Muscle of arm (tissue), 12 donors: ENCODE measurements around the gene TNFRSF1A. TPM values are rescaled to one million over a fixed set of nuclear protein-coding genes. Genes with fewer than 3 reads are reported as not detected.
"Not testable (repeated sequence)": the region's sequence is repeated elsewhere in the genome, so short reads cannot be mapped to it uniquely, and the experiment has no call there.

ENCODE experiments used
- DNase-seq: peaks from one replicate; pipeline ENCODE4 v3.0.0-alpha.2; 2013
- polyA plus RNA-seq, 12 donors: library from polyadenylated mRNA; unstranded; fragments of 120-200 nt; gene quantifications; one replicate each; pipeline ENCODE4 v1.2.1, GENCODE V29; 2013; ENCODE audit not compliant: insufficient read length in 12 of 12

TNFRSF1A gene
- polyA plus RNA-seq, 12 donors, result 58.7 to 132 (median 70.6) TPM; not detected in 1

- DNase-seq, result no peak
Measured at GRCh38 chr12:6340032-6340638, 1.7 kb downstream of the TNFRSF1A start.

DNA sequence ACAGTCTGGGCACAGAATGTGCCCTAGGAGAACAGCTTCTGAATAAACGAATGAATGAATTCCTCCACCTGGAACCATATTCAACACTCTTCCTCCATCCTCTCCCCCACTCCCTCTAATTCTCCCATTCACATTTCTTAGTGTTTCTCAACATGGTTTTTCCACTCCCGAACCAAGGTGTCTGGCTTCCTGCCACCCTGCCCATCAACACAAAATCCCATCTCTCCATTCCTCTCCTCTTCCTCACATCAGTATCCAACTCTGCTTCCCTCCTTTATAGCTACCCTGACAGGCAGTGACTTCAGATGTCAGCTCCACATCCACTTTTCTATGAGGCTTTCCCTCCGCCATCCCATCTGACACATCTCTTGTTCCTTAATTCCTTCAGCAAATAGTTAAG, 2.9 kb downstream of the TNFRSF1A start:
- DNase-seq, result no peak

GRCh38 chr12:6338536-6338935, 3.3 kb downstream of the TNFRSF1A start:
- not testable (repeated sequence) for DNase-seq

DNA sequence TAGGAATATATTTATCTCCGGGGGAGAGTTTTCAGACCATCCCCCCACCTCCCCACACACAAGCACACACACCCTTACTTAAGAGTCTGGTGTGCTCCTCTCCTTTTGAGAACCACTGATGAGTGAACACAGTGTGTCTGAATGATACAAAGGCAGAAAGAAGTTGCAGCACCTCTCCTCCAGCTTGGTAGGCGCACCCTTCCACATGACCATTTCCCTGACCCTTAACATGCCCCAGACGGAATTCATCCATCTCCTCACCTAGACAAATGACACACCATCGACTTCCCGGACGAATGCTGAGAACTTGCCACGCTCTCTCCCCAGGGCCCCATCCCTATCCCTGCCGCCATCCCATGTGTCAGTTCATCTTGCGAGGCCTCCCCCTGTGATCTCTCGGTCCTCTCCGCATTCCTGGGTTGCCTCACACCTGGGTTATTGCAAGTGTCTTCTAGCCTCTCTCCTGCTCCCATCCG, 3.9 kb downstream of the TNFRSF1A start:
- DNase-seq, result no peak

- DNase-seq, result no peak
Measured at GRCh38 chr12:6336889-6337853, 4.7 kb downstream of the TNFRSF1A start.

- peak; percentile 92 for DNase-seq
Measured at GRCh38 chr12:6336079-6336888, 5.6 kb downstream of the TNFRSF1A start.

- no peak for DNase-seq
Measured at GRCh38 chr12:6335451-6336078, 6.3 kb downstream of the TNFRSF1A start.

- DNase-seq, result no peak
Measured at GRCh38 chr12:6334940-6335450, 6.9 kb downstream of the TNFRSF1A start.

GRCh38 chr12:6334359-6334758, 7.5 kb downstream of the TNFRSF1A start:
- no peak for DNase-seq

DNA sequence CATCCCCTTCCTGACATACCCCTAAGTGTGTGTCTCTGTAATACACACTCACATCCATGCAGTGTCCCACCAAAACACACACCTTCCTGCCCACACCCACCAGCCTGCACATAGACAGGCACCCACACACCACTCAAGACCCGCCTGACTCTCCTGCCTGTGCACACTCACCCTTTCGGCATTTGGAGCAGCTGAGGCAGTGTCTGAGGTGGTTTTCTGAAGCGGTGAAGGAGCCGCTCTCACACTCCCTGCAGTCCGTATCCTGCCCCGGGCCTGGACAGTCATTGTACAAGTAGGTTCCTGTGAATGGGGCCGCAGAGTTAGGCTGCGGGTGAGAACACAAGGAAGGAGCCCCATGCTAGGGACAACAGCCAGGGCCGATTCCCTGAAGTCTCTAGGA, 8.3 kb downstream of the TNFRSF1A start:
- no peak for DNase-seq

DNA sequence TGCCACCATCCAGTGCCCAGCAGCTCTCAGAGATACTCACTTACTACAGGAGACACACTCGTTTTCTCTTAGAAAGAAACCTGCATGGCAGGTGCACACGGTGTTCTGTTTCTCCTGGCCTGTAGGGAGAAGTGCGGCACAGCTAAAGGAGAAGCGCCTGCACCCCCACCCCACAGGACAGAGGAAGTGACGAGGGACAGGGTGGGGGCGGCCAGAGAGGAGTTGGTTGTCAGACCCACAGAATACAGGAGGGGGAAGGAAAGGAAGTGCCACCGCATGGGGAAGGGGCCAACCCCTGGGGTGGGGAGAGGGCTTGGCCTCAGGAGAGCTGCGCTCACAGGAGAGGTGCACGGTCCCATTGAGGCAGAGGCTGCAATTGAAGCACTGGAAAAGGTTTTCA, 8.8 kb downstream of the TNFRSF1A start:
- DNase-seq, result no peak

DNA sequence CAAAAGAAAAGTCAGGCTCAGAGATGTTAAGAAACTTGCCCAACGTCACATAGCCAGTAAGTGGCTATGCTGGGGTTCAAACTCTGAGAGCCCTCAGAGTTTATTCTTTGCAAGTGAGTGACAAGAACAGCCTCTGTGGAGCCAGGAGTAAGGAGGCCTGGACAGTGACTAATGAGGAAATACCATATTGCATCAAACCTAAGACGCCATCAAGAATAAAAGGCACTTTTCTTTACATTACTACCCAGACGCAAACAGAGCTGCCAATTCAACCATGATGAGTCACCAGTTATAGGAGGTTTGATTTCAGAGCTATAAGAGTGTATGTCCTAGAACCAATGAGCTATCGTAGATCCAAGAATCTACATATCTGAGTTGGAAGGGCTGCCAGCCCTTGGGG, 9.4 kb downstream of the TNFRSF1A start:
- no peak for DNase-seq

GRCh38 chr12:6330999-6331714, 10.7 kb downstream of the TNFRSF1A start:
- DNase-seq, result no peak

DNA sequence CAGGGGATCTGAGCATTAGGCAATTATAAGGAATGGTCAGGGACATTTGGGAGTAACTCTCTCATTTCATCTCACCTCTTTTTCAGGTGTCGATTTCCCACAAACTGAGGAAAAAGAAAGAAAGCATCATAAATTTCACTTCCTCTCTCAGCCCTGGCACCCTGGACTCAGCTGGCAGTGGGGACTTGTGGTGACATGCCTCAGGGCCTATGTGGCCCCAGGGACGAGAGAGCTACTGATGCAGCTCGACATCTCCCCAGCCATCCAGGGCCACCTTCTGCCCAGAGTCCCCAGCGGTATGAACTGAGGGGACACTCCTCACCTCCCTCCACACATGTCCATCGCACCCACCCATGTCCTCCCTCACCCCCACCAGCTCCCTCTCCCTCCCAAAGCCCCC, 11.7 kb downstream of the TNFRSF1A start:
- no peak for DNase-seq

DNA sequence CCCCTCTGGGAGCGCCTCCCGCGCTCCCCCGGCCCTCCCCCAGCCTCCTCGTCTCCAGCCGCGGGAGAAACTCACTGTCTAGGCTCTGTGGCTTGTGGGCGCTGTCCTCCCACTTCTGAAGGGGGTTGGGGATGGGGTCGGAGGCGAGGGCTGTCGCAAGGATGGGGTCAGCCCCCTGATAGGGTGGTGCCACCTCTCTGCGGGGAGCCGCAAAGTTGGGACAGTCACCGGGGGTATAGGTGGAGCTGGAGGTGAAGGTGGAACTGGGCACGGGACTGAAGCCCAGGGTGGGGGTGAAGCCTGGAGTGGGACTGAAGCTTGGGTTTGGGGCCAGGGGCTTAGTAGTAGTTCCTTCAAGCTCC, 12.2 kb downstream of the TNFRSF1A start:
- DNase-seq, result no peak

GRCh38 chr12:6328945-6329702, 12.8 kb downstream of the TNFRSF1A start:
- DNase-seq, result no peak

DNA sequence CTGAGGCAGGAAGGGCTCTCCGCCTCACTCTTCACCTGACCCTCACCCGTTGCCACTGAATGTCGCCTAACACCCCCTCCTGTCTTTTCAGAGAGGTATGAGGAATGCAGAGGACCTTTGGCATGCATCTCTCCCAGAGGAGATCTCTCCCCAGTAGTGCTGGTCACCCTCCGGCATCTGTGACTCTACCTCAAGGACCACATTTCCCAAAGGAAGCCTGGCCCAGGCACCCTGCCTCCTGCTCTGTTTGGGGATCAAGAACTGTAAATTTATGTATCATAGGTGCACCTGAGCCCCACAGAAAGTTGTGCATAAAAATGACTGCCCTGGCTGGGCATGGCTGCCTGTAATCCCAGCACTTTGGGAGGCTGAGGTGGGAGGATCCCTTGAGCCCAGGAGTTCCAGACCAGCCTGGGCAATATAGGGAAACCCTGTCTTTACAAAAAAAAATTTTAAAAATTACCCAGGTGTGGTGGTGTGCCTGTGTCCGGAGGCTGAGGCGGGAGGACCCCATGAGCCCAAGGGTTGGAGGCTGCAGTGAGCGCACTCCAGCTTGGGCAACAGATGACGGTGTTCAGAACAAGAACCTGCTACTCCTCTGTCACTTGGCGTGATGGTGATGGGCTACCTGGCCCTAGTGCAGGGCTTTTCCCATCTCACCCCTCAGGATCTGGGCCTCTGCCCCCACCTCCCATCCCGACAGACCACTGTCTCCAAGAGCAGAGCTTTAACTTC, 13.7 kb downstream of the TNFRSF1A start:
- DNase-seq, result no peak

DNA sequence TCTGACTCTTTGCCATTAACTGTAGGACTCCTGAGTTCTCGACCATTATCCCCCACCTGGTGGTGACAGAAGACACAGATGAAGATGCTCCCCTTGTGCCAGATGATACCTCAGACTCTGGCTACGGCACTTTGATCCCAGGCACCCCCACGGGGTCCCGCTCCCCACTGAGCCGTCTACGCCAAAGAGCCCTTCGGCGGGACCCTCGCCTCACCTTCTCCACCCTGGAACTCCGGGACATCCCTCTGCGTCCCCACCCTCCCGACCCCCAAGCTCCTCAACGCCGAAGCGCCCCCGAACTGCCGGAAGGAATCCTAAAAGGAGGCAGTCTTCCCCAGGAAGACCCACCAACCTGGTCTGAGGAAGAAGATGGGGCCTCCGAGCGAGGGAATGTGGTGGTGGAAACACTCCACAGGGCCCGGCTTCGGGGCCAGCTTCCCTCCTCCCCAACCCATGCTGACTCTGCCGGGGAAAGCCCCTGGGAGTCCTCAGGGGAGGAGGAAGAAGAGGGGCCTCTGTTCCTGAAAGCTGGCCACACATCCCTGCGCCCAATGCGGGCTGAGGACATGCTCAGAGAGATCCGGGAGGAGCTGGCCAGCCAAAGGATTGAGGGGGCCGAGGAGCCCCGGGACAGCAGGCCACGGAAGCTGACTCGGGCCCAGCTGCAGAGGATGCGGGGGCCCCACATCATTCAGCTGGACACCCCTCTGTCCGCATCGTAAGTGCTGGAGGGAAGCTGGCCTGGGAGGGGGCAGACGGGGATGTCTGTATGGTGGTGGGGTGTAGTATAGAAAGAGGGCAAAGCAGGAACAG, 14.4 kb downstream of the TNFRSF1A start:
- no peak for DNase-seq
